Measurements from ENCODE around the gene IGF1R. TPM values are rescaled to one million over a fixed set of nuclear protein-coding genes. Genes with fewer than 3 reads are reported as not detected.

Gene IGF1R
- total RNA-seq, 1 experiment from 2014 or later: 51.6 TPM

- H3K9me3 Mint-ChIP-seq (ENCODE audit: unreplicated experiment): no peaks in the 10 kb centered on the region
- H3K9me3 ChIP-seq: no peaks in the 10 kb centered on the region
- no TSS peak for BruUV-seq (replicated peaks)
- CTCF ChIA-PET: no interaction called here
- H3K36me3 ChIP-seq (ENCODE audit: control insufficient read depth, insufficient read depth, low read length): no peaks in the 10 kb centered on the region
- H3K4me3 ChIP-seq (ENCODE audit: low read depth, low read length): no peak overlapping the region
- H3K4me1 ChIP-seq: peaks cover 5% of the 10 kb centered on the region; the same call in 1 of the 2 replicates
- peaks cover 19% of the 10 kb centered on the region for H3K4me1 Mint-ChIP-seq (ENCODE audit: low read depth, unreplicated experiment)
- H3K27me3 Mint-ChIP-seq (ENCODE audit: insufficient read depth, unreplicated experiment): no peaks in the 10 kb centered on the region
- POLR2A ChIA-PET: no interaction called here
- DNase-seq: no peak
- H3K27ac Mint-ChIP-seq (ENCODE audit: unreplicated experiment): peak overlapping the region; percentile 1
- no peaks in the 10 kb centered on the region for H3K27me3 ChIP-seq (replicated peaks; ENCODE audit: control insufficient read depth, insufficient read depth, low read length)
- no peak overlapping the region for H3K4me3 Mint-ChIP-seq (ENCODE audit: unreplicated experiment)
- intact Hi-C loops (cut with micrococcal nuclease; ENCODE audit: unreplicated experiment): no loop called here
- TF ChIP-seq CTCF (IDR thresholded peaks at IDR 0.05; ENCODE audit: insufficient read depth in 1 of 2, low read depth in 1 of 2, low read length in 1 of 2, severe bottlenecking in 1 of 2, unreplicated experiment in 1 of 2): no peak
- H3K36me3 Mint-ChIP-seq (ENCODE audit: insufficient read depth, unreplicated experiment): peaks cover 10% of the 10 kb centered on the region
Observed at GRCh38 chr15:98663045-98663444, 14.7 kb downstream of the IGF1R start.

GRCh38 chr15:98663606-98664005 lies 15.3 kb downstream of the IGF1R start:
- ChIA-PET CTCF (no interaction called here), POLR2A (no interaction called here)
- Histone ChIP-seq H3K27me3 (replicated peaks; ENCODE audit: control insufficient read depth, insufficient read depth, low read length) (no peaks in the 10 kb centered on the region), H3K4me1 (peaks cover 5% of the 10 kb centered on the region; the same call in 1 of the 2 replicates), H3K36me3 (ENCODE audit: control insufficient read depth, insufficient read depth, low read length) (no peaks in the 10 kb centered on the region), H3K4me3 (ENCODE audit: low read depth, low read length) (no peak overlapping the region), H3K9me3 (no peaks in the 10 kb centered on the region)
- no peak overlapping the region for H3K4me3 Mint-ChIP-seq (ENCODE audit: unreplicated experiment)
- TF ChIP-seq CTCF (IDR thresholded peaks at IDR 0.05; ENCODE audit: insufficient read depth in 1 of 2, low read depth in 1 of 2, low read length in 1 of 2, severe bottlenecking in 1 of 2, unreplicated experiment in 1 of 2): no peak
- no peaks in the 10 kb centered on the region for H3K27me3 Mint-ChIP-seq (ENCODE audit: insufficient read depth, unreplicated experiment)
- no peaks in the 10 kb centered on the region for H3K9me3 Mint-ChIP-seq (ENCODE audit: unreplicated experiment)
- peaks cover 19% of the 10 kb centered on the region for H3K4me1 Mint-ChIP-seq (ENCODE audit: low read depth, unreplicated experiment)
- DNase-seq: no peak
- H3K27ac Mint-ChIP-seq (ENCODE audit: unreplicated experiment): no peak overlapping the region
- intact Hi-C loops (cut with micrococcal nuclease; ENCODE audit: unreplicated experiment): no loop called here
- BruUV-seq (replicated peaks): no TSS peak
- peaks cover 10% of the 10 kb centered on the region for H3K36me3 Mint-ChIP-seq (ENCODE audit: insufficient read depth, unreplicated experiment)

GRCh38 chr15:98666441-98666840 lies 18.1 kb downstream of the IGF1R start:
- Mint-ChIP-seq H3K4me3 (ENCODE audit: unreplicated experiment) (no peak overlapping the region), H3K27ac (ENCODE audit: unreplicated experiment) (peak overlapping the region; percentile 65), H3K27me3 (ENCODE audit: insufficient read depth, unreplicated experiment) (no peaks in the 10 kb centered on the region), H3K4me1 (ENCODE audit: low read depth, unreplicated experiment) (peaks cover 37% of the 10 kb centered on the region), H3K9me3 (ENCODE audit: unreplicated experiment) (no peaks in the 10 kb centered on the region), H3K36me3 (ENCODE audit: insufficient read depth, unreplicated experiment) (peaks cover 5% of the 10 kb centered on the region)
- POLR2A ChIA-PET: no interaction called here
- no peaks in the 10 kb centered on the region for H3K9me3 ChIP-seq
- no peak overlapping the region for H3K4me3 ChIP-seq (ENCODE audit: low read depth, low read length)
- intact Hi-C loops (cut with micrococcal nuclease; ENCODE audit: unreplicated experiment): no loop called here
- H3K4me1 ChIP-seq: peaks cover 31% of the 10 kb centered on the region
- TF ChIP-seq CTCF (IDR thresholded peaks at IDR 0.05; ENCODE audit: insufficient read depth in 1 of 2, low read depth in 1 of 2, low read length in 1 of 2, severe bottlenecking in 1 of 2, unreplicated experiment in 1 of 2): no peak
- CTCF ChIA-PET: no interaction called here
- H3K36me3 ChIP-seq (ENCODE audit: control insufficient read depth, insufficient read depth, low read length): no peaks in the 10 kb centered on the region
- no peak for DNase-seq
- no TSS peak for BruUV-seq (replicated peaks)
- H3K27me3 ChIP-seq (replicated peaks; ENCODE audit: control insufficient read depth, insufficient read depth, low read length): no peaks in the 10 kb centered on the region

All from Caco-2 (cell line).